Measurements from ENCODE around the gene PPP1R9A.

The PPP1R9A gene

DNA sequence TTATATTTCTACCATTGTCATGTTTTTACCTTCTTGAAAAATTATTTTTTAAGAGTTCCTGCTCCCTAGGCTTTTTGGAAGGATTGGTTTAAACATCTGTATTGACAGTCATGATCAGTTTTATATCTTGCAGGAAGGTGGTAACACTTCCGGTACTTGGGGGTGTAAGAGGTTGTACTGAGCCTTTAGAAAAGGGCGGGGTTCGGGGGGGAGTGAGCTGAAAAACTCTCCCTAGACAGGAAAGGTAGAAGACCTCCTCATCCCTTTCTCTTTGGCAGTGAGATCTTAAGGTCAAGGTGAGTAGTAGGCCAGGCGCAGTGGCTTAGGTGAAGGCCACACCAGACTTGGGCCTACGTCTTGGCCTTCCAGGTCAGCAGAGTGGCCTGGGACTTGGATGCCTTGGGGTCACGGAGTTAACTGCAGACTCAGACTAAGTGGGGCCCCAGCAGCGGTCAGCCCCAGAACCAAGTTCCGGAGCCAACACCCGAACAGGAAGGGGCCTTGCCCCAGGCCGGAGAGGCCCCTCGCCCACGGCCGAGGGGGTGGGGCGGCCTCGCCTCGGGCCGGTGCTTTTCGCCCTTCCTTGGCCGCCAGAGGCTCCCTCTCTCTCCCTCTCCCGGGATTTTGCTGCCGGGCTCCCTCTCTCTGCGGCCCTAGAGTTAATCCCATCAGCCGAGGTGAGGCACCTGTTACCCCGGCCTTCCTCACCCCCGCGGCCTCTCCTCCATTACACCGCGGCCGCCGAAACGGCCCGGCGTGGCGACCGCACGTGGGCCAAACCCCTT is at the start of gene PPP1R9A:
TSS of gene PPP1R9A (plus strand) at position 569 of the 785 bp plus-strand sequence. CDS start 2,520 bp downstream, outside the sequence.
- peak; percentile 63 for DNase-seq

DNA sequence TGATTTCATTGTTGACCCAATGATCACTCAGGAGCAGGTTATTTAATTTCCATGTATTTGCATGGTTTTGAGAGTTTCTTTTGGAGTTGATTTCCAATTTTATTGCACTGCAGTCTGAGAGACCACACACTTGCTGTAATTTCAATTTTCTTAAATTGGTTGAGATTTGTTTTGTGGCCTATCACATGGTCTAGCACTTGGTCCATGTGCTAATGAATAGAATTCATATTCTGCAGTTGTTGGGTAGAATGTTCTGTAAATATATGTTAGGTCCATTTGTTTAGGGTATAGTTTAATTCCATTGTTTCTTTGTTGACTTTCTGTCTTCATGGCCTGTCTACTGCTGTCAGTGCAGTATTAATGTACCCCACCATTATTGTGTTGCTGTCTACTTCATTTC is 36.3 kb upstream of the PPP1R9A start:
- no peak for DNase-seq

DNA sequence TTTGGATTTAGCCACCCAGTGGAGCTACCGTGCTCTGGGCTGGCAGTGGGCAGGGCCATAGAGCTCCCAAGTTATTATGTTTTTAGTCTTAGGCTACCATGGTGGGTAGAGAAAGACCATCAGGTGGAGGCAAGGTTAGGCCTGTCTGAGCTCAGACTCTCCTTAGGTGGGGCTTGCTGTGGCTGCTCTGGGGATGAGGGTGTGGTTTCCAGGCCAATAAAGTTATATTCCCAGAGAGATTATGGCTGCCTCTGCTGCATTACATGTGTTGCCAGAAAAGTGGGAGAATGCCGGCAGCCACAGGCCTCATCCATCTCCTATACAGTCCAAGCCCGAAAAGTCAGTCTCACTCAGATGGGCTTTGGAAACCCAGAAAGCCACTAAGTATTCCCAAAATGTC is 34.2 kb upstream of the PPP1R9A start:
- DNase-seq, result no peak

GRCh38 chr7:94874036-94874785 is 33.2 kb upstream of the PPP1R9A start:
- DNase-seq, result peak; percentile 22

GRCh38 chr7:94875201-94875600 is 32.2 kb upstream of the PPP1R9A start:
- no peak for DNase-seq

GRCh38 chr7:94877731-94878670 is 29.4 kb upstream of the PPP1R9A start:
- DNase-seq, result no peak

DNA sequence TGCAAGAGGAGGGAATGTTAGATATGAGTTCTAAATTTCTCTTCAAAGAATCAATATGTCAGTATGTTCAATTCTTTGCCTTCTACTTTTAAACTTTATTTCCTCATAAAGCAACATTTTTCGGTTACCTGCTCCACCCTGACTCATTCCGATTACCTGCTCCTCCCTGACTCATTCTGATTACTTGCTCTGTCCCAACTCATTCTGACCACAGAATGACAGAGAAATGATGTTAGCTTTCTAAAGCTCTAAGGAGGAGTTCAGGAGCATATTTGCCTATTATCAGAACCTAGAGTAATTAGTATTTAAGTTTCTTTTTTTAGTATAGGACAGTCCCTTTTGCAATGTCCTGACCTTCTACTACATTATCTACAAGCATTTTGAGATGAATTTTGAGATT is 24.5 kb upstream of the PPP1R9A start:
- DNase-seq, result no peak

GRCh38 chr7:94883616-94884015 is 23.8 kb upstream of the PPP1R9A start:
- DNase-seq, result no peak

- peak; percentile 69 for DNase-seq
These were observed 18.8 kb upstream of the PPP1R9A start for GRCh38 chr7:94888551-94888950.

GRCh38 chr7:94888995-94889523 is 18.3 kb upstream of the PPP1R9A start:
- no peak for DNase-seq

GRCh38 chr7:94890216-94890615 is 17.2 kb upstream of the PPP1R9A start:
- DNase-seq, result no peak

GRCh38 chr7:94893661-94894060 is 13.7 kb upstream of the PPP1R9A start:
- no peak for DNase-seq

DNA sequence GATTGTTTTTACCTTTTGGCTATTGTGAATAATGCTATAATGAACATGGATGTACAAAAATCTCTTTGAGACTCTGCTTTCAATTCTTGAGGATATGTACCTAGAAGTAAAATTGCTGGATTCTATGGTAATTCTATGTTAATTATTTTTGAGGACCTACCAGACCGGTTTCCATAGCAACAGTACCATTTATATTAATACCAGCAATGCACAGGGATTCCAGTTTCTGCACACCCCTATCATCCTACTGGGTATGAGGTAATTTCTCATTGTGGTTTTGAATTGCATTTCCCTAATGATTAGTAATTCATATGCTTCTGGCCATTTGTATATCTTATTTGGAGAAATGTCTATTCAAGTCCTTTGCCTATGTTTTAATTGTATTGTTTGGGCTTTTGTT is 9.9 kb upstream of the PPP1R9A start:
- DNase-seq, result no peak

DNA sequence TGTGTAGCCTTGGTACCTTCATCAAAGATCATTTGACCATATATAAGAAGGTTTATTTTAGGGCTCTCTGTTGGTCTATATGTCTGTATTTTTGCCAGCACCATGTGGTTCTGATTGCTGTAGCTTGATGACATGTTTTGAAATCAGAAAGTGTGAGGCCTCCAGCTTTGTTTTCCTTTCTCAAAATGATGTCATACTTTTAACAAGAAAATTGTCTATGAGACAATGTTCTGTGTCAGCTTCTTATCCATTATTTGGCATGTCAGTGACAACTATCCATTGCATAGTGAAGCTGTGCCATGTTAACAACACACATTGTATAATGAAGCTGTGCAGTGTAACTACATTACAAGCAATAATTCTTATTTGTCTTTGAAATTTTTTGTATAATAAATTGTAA is 9.1 kb upstream of the PPP1R9A start:
- no peak for DNase-seq

GRCh38 chr7:94901981-94902380 is 5.4 kb upstream of the PPP1R9A start:
- no peak for DNase-seq

- DNase-seq, result no peak
These were observed 3.4 kb upstream of the PPP1R9A start for GRCh38 chr7:94903971-94904370.

DNA sequence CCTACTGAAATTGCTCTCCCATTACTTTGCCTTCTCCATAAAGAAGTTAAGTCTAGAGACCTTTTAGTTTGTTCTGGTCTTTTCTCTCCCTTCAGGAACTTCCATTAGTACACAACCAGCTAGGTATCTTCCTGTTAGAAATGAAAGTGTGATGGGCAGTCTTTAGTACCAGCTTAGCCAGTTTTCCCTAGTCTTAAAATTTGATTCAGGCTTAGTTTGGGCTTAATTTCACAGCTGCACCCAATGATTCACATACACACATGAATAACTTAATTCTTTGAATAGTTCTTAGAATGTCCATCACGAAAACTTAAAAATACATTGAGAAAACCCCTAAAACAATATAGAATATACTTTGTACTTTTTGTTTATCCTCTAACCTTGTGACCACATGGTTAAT is 2.4 kb upstream of the PPP1R9A start:
- no peak for DNase-seq

GRCh38 chr7:94906065-94906851 is 1.1 kb upstream of the PPP1R9A start:
- no peak for DNase-seq

DNA sequence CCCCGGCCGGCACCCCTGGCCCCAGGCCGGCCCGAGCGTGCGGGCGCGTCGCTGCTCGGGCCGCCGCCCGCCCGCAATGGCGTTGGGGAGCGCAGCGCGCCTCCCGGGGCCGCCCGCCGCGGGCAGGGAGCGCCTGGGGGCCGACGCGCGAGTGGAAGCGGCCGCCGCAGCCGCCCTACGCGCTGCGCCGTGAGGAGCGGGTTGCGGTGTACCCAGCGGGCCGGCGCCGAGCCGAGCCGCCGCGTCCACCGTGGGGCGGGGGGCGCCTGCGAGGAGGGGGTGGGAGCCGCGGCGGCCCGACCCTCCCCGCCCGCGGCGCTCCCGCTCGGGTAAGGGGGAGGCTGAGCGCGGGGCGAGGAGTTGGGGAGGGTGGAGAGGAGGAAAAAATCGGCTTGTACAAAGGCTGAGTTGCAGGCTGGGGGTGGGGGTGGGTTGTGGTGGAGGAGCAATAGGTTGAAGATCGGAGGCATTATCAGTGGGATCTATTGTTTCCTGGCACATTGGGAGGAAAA is 473 bp downstream of the PPP1R9A start:
- peak; percentile 71 for DNase-seq

GRCh38 chr7:94908323-94909178 is 1.2 kb downstream of the PPP1R9A start:
- peak; percentile 71 for DNase-seq

GRCh38 chr7:94909179-94909466 is 1.7 kb downstream of the PPP1R9A start:
- DNase-seq, result no peak
